ENCODE results near the gene NUDCD3. TPM values are rescaled to one million over a fixed set of nuclear protein-coding genes. Genes with fewer than 3 reads are reported as not detected.

Gene NUDCD3
- total RNA-seq, 4 donors from 2014 or later = 29.7 to 66.7 (median 40.0) TPM

DNA sequence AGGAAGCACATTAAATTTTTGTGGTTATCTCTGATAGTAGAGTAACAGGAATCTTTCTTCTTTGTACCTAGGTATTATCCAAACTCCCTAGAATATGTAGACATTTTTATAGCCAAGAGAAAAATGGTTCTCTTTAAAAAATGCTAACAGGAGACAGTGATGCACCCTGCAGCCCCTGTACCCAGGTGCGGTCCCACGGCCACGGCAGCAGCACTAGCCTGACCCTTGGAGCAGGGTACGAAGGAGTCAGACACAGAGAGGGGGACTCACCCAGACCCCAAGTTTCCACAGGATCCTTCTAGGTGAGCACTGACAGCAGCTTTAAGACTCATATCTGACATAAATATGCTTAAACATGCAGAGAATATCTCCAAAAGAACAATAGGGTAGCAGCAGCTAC lies 60.4 kb downstream of the NUDCD3 start:
- TF ChIP-seq CTCF (IDR thresholded peaks at IDR 0.05; ENCODE audit: low read depth) = no peak

GRCh38 chr7:44416941-44417340 lies 73.5 kb downstream of the NUDCD3 start:
- TF ChIP-seq CTCF (IDR thresholded peaks at IDR 0.05; ENCODE audit: low read depth) = no peak

- TF ChIP-seq CTCF (IDR thresholded peaks at IDR 0.05; ENCODE audit: low read depth) = no peak
Measured at GRCh38 chr7:44415510-44415909, 74.9 kb downstream of the NUDCD3 start.

GRCh38 chr7:44415047-44415446 lies 75.4 kb downstream of the NUDCD3 start:
- TF ChIP-seq CTCF (IDR thresholded peaks at IDR 0.05; ENCODE audit: low read depth) = no peak

DNA sequence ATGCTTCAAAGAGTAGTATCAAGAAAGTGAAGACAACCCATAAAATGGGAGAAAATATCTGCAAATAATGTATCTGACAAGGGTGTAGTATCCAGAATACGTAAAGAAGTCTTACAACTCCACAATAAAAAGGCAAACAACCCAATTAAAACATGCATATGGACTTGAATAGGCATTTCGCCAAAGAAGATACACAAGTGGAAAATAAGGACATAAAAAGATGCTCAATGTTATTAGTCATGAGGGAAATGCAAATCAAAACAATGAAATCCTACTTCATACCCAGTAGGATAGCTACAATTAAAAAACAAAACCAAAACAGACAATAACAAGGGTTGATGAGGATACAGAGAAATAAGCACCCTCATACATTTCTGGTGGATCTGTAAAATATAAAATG lies 79.2 kb downstream of the NUDCD3 start:
- TF ChIP-seq CTCF (IDR thresholded peaks at IDR 0.05; ENCODE audit: low read depth) = no peak

- no peak for TF ChIP-seq CTCF (IDR thresholded peaks at IDR 0.05; ENCODE audit: low read depth)
Measured at GRCh38 chr7:44408596-44408995, 81.9 kb downstream of the NUDCD3 start.

GRCh38 chr7:44403775-44404174 lies 86.7 kb downstream of the NUDCD3 start:
- no peak for TF ChIP-seq CTCF (IDR thresholded peaks at IDR 0.05; ENCODE audit: low read depth)
